GM12865 (cell line): ENCODE results near the gene SURF6.

Experiments used
- DNase-seq: peaks from one replicate; pipeline ENCODE4 v3.0.0; 2010; ENCODE audit warnings: low read depth
- H3K4me3 ChIP-seq: 2 replicates; pipeline ENCODE4 v1.5.1; 2011; ENCODE audit warnings: mild to moderate bottlenecking, low read depth, low read length, control low read depth
- CTCF ChIP-seq: IDR thresholded peaks from 2 replicates; pipeline ENCODE4 v1.5.1; 2011; ENCODE audit warnings: low read length, control low read depth, low read depth, inconsistent platforms; ENCODE audit not compliant: insufficient read depth; ENCODE audit errors: missing control alignments

SURF6 gene

GRCh38 chr9:133309608-133310007, 26.4 kb downstream of the SURF6 start:
- no peak for DNase-seq
- H3K4me3 ChIP-seq = no peak overlapping the region
- no peak for TF ChIP-seq CTCF

DNA sequence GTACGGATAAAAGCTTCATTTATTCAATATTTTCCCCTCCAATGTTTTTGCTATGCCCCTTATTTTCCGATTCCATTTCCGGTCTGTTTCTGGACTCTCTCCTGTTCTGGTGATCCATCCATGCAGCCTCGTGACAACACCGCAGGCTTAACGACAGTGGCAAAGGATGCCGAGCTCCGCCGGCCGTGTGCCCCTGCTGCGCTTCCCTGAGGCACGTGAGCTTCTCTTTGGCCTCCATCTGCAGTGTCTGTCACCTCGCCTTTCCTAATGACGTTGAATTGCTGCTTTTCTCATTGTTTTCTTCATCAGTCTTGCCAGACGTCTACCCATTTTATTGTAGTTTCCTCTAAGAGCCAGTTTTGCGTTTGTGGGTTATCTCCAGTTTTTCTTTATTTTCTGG, 28.7 kb downstream of the SURF6 start:
- H3K4me3 ChIP-seq = no peak overlapping the region
- TF ChIP-seq CTCF = no peak
- no peak for DNase-seq

GRCh38 chr9:133306242-133307204, 29.5 kb downstream of the SURF6 start:
- H3K4me3 ChIP-seq = no peak overlapping the region
- DNase-seq = no peak
- TF ChIP-seq CTCF = no peak

DNA sequence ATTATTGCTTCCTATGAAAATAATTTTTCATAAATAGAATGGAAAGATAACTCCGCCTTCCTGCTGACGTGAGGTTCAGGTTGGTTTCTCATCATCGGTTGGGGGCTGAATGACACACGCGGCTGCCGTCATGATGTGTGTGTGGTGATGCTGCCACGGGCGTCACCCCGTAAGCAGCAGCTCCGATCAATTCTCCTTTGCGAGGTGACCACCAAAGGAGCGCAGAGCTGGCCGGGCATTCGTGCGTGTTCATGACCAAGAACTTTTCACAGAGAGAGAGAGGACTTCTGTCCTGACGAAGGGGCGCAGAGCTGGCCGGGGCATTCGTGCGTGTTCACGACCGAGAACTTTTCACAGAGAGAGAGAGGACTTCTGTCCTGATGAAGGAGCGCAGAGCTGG, 30.3 kb downstream of the SURF6 start:
- no peak for DNase-seq
- TF ChIP-seq CTCF = no peak
- no peak overlapping the region for H3K4me3 ChIP-seq

DNA sequence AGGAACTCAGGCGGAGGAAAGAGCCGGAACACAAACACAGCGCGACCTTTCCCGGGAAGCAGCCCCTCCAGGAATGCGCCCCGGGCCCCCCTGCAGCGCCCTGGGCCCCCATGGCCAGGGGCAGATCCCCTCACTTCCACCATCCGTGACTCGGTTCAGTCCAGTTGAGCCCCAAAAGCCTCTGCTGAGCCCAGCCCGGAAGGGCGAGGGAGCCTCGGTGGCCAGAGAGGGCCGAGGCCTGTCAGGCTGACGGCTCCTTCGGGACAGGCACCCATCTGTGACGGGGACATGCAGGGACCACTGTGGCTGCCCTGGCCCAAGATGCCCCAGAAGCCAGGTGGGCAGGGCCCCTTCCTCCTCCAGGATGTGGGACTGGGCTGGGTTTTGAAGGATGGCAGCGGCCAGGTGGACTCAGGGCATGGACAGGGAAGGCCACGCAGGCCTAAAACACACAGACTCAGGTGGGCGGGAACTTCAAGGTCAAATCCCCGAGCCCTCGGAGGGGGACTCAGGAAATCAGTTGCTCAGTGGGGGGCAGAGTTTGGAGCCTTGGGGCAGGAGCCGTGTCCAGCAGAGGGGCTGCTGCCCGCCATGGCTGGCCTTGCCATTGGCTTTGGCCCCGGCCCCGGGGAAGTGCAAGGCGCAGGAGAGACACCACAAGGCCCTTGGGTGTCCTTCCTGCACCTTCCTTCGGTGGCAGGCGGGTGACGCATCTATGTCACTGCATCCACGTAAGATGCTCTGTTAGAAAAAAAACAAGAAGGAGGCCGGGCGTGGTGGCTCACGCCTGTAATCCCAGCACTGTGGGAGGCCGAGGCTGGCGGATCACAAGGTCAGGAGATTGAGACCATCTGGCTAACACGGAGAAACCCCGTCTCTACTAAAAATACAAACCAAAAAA, 31.3 kb downstream of the SURF6 start:
- no peak for DNase-seq
- no peak for TF ChIP-seq CTCF
- H3K4me3 ChIP-seq = no peak overlapping the region

DNA sequence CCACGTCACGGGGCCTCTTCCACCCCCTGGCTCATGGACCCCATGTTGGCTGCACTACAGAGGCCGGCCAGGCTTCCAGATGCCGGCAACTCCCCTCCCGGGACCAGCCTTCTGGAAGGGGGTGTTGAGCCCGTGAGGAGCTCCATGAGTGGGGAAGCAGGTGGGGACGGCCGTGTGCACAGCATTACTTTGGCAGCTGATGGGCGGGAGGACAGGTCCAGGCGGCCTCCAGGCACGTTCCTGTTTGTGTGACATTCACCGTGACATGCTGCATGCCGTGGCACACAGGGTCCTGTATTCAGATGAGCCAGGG, 31.9 kb downstream of the SURF6 start:
- no peak overlapping the region for H3K4me3 ChIP-seq
- no peak for TF ChIP-seq CTCF
- no peak for DNase-seq
